HG02759 (cell line): ENCODE measurements around the gene ATP6V0D1.
A peak's percentile ranks its signal among the peaks of the same experiment; 100 is the strongest.
"Not testable (repeated sequence)": the region's sequence is repeated elsewhere in the genome, so short reads cannot be mapped to it uniquely, and the experiment has no call there.

ENCODE experiments used
- ATAC-seq: cut with Tn5 transposase; IDR thresholded peaks from one replicate; pipeline ENCODE4 v1.9.1; 2021; ENCODE audit warnings: mild to moderate bottlenecking, moderate library complexity; ENCODE audit not compliant: unreplicated experiment

ATP6V0D1 gene

DNA sequence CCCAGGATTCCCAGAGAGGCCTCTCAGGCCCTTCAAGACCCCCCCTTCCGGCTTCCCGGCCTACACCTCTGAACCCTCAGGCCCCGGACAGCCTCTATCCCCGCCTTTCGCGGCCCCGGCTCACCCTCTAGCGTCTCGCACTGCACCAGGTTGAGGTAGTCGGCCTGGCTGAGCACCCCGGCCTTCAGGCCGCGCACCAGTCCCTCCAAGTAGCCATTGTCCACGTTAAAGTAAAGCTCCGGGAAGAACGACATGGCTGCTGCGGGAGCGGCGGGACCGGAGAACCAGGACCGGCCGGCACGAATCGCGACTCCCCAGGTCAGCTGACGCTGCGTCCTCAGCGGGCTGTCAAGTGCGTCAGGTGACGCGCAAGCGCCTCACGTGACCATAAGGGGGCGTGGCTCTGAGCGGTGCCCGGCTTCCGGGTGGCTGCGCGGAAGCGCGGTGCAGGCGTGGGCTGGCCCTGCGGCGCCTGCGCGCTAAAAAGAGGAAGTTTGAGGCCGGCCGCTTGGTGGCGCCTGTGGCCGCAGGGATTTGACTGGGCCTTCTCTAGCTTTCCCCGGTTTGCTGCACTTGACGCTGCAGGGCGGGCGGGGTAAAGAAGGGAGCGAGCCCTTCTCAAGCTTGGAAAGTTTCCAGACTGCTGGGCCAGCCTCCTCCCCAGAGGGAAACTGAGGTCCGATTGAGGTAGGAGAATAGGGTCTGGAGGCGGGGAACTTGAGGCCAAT lies at the start of gene ATP6V0D1:
Gene ATP6V0D1, minus strand, starts transcription at position 325 of the 728 bp plus-strand sequence. Its CDS starts 71 bp downstream, at position 254.
- ATAC-seq: peak; percentile 96

DNA sequence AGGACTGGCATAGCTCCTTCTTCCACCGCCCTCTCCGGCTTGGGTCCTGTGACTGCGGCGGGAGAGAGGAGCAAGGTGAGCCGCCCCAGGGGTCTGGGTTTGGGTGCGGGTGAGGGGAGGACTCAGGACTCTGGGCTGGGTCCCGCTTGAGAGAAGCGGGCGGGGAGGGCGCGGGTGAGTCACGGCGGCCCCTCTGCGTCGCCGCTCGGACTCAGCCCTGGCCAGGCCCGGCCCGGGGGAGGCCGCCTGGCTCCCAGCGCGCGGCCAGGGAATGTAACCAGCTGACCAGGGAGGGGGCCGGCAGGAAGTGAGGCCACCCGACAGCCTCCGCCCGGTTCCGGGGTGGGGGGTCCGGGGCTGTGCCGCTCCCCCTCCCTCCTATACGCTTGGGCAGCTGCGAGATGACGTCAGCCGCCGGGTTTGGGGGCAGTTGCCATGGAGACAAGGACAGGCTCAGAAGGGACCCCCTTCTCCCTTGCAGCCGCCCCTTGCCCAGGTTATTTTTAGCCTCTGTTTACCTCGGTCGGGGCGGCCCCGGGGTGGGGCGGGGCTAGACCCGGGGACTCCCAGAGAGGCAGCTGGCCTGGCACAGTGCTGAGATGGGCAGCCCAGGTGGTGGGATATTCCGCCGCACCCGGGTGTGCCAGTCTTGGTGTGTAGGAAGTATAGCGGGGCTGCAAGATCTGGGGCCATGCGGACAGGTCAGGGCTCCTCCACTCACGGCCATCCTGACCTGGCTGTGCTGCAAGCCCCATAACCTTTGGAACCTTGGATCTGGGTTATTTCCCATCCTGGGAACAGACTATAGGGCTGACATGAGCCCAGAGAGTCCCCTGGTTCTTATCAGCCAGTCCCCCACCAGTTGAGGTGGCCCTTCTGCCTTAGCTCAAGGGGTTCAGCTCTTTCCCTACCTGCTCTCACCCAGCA lies 49.3 kb upstream of the ATP6V0D1 start:
- ATAC-seq: peak; percentile 35

DNA sequence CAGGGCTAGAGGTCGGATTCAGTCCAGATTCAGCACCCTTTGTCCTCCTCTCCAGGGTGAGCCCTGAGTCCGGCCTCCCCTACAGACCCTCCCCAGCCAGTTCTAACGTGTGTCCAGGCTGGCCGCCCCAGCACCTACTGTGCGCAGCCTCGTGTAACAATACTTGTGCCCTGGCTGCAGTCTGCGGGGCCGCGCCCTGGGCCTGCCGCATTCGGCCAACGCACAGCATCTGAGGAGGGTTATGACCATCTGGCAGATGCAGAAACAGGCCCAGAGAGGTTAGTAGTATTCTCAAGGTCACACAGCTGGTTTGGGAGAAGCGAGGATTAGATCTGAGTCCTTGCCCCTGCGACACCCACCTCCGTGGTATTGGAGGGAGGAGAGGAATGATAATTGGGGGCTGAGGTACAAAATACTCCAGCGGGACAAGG lies 48.6 kb upstream of the ATP6V0D1 start:
- no peak for ATAC-seq

DNA sequence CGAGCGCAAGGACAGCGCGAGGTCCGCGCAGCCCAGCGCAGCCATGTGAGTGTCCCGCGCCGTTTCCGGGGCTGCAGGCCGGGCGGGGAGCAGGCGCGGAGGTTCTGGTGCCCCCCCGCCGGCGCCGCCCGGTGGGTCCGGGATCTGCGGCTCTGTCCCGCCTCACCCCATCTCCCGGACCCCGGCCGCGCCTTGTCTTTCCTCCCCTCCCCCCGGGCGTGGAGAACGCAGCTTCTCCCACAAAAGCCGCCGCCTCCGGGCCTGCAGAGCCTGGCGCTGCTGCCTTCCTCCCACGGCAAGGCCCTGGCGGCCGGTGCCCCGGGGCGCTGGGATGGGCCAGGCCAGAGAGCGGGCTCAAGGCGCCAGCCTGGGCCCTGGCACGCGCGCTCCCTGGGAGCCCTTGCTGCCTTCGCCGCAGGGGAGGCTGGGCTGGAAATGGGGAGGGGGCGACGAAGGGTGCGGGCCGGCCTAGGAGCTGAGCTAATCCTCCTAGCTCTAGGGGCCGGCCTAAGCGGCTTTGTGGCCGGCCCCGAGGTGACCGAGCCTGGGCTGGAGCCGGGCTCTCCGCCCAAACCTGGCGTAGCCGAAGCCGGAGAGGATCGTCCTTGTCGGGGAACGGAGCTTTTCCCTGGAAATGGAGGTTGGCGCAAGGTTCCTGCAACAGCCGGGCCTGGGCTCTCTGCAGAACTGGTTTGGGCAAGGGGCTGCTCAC lies 48.1 kb upstream of the ATP6V0D1 start:
- ATAC-seq: peak; percentile 26

DNA sequence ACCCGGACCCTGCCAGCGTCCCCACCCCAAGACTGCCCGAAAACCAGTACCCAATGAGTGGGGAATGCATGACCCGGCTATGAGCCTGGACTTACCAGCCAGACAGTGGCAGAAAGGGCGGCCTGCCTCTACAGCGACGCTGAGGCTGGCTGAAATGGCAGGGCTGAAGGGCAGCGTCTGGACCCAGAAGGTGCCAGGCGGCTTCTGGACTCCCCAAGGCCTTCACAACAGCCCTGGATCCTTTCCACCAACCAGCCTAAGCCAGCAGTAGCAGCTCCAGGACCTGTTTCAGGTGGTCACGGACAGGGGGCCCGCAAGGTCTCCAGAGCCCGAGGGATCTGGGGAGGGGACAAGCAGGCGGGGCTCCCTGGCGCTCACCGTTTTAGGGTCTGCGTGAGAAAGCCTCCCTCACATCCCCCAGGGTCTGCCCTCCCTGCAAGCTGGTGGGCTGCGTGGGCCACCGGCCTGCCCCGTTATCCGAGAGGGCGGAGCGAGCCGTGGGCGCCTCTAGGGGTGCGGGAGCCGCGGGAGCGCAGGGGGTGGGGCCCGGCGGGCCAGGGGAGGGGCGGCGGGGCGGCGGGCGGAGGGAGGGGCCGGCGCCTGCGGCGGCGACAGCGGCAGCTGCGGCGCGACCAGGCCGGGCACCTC lies 47.4 kb upstream of the ATP6V0D1 start, which contains the start of gene RIPOR1:
Gene RIPOR1, plus strand, starts transcription at position 608 of the 648 bp plus-strand sequence. CDS start 9,618 bp downstream, outside the sequence.
- ATAC-seq: peak; percentile 35

DNA sequence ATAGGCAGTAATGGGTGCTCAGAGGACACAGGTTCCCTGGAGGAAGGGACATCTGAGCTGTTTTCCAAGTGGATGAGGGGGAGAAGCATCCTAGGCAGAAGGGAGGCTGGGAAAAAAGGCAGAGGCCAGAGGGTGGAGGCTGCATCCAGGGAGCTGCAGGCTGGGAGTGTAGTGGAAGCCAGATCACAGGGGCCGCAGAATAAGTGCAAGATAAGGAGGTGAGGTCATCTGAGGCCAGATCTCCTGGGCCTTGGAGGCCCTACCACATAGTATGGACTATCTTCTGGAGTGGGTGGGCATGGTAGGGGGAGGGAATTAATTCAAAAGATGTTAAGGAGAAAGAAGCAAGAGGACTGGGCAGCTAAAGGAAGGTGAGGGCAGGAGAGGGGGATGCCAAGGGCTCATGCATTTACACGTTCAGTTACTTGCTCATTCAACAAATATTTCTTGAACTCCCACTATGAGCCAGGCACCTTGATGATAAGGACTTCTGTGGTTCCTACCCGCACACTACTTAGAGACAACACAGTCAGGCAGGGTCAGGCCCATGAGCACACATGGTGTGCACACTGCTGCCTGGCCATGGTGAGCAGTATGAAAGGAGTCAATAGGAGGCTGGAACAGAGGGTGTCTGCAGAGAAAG lies 45.3 kb upstream of the ATP6V0D1 start:
- ATAC-seq: no peak

DNA sequence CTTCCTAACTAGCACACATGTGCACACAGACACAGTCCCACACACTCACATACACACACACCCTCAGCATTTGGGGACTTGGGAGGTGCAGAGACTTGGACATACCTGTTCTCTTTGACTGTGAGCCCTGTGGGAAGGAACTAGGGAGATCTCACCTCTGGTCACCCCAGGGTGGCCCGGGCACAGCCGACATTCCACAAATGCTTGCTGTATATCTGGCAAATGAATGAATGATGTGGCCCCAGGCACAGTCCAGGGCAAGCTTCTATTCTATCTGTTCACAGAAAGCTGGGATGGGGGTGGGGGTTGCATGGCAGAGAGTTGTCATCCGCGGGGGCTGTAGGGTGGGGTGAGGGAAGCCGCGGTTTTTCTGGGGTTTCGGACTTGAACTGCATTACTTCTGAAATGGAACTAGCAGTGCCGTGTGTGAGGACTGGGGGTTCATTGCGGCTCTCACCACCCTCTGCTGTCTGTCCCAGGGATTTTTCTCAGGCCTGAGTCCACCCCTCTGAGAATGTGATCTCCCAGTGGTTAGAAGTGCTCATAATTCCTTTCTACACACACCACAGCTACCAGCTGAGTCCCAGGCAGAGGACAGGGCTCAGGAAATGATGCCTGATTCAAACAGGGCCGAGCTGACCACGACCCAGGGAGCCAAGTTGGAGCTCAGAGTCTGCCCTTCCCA lies 44.4 kb upstream of the ATP6V0D1 start:
- no peak for ATAC-seq

DNA sequence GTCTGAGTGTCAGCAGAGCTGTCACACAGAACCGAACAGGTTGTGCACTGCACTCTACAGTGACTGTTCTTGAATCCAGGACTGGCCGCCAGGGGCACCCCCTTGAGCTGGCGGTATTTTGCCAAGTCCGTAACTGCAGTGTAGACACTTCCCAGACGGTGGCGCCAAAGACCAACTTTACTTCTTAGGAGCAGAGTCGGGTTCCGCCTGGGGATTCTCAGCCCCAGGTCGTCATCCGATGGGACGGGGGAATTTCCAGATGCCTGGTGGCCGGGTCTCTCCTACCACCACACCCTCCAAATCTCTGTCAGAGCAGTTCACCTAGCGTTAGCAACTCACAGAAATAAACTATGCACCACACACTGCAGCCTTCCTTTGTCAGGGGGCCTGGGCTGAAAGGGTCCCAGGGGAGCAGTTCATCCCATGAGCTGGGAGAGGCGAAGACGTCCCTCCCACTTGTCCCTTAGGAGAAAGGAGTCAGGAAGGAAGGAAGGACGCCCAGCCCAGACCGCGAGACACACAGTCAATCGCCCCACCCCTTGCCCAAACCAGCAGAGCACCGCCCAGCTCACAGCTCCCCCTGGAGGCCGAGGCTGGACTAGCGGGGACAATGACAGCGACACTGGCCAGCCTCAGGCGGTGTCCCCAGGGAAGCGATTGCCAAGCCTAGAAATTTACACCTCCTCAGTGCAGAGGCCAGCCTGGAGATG lies 40.3 kb upstream of the ATP6V0D1 start:
- peak; percentile 69 for ATAC-seq

DNA sequence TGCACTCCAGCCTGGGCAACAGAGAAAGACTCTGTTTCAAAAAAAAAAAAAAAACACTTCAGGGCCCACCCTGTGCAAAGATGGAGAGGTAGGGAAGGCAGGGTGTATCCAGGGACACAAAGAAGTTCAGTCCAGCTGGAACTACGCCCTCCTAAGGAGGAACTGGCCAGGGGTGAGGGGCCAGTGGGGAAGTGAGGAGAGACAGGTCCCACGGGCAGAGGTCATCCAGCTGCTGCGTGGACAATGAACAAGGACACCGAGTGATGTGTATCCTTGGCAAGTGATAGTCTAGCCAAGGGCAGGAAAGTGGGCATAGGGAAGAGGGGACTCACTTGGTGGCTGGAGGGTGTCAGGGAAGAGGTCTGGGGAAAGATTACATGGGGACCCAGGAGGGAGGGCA lies 38.3 kb upstream of the ATP6V0D1 start:
- ATAC-seq: no peak

DNA sequence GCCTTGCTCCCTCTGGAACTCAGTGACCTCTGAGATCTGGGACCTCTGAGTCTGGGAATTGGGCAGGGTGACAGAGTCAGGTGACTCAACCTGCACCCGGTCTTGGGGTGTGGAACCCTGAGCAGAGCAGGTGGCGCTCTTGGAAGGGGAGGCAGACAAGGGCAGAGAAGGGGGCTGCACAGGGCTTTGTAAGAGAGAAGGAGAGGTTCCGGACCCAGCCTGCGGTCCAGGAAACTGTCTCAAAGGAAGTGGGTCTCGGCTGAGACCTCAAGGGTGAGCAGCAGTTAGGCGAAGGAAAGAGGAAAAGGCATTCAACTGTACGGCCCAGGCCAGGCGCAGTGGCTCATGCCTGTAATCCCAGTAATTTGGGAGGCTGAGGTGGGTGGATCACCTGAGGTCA lies 37.7 kb upstream of the ATP6V0D1 start:
- ATAC-seq: no peak

DNA sequence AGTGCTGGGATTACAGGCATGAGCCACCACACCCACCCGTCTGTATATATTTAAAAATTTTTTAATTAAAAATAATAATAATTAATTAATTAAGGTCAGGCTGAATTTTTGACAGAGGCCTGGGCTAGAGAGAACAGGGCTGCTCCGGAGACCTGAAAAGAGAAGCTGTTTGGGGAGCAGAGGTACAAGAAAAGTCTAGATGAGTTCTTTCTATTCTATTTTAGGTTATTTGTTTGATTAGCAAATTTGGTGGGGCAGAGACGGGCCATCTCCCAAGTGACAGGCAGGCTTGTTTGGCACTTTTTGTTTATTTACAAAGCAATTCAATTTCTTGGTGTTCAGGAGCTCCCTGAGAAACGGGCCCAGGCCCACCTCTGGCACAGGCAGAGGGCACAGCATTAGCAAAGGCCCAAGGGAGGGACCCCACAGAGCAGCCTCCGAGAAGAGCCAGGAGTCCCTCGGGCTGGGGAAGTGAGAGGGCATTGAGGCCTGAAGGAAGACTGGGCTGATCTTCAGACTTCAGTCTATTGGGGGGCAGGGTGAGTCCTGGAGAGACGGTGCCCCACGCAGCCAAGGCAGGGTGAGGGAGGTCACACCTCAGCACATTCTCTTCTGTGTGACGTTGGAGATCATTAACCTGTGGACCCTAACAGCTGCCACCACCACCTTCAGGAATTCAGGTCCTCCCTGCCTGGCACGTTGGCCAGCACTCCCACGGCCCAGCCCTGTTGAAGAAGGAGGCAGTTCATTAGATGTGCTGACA lies 36.9 kb upstream of the ATP6V0D1 start:
- ATAC-seq: peak; percentile 51

DNA sequence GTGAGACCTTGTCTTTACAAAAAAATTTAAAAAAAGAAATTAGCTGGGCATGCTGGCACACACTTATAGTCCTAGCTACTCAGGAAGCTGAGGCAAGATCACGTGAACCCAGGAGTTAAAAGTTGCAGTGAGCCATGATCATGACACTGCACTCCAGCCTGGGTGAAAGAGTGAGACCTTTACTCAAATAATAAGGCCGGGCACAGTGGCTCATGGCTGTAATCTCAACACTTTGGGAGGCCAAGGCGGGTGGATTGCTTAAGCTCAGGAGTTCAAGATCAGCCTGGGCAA lies 36.1 kb upstream of the ATP6V0D1 start:
- no peak for ATAC-seq

DNA sequence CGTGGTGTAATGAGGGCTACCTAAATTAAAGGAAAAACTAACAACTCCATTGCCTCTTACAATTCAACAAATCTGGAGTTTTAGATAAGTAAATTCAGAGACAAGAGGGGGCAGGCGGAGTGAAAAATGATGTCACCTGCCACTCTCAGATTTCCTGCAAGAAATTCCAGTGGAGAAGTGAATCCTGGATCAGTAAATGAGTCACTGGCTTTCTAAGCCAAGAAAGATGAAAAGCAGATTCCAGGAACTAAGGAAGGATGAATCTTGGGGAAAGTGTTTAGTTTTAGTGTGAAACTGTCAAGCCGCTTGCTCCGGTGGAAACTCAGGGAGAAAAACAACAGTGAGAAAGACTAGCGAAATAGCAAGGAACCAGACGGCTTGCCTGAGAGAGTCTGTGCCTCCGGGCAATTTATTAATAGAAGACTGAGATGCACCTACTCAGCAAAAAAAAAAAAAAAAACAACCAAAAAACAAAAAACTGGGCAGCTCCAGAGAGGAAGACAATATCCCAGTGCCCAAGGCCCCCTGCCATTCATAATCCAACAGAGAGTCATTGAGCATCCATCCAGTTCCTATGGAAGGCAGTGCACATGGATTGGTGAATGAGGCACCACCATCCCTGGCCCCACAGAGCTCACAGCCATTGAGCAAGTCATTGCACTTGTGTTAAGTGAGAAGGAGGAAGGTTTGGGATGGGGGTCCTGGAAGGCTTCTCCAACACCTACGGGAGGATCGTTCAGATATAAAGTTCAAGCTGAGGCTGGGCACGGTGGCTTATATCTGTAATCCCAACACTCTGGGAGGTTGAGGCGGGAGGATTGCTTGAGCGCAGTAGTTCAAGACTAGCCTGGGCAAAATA lies 35.6 kb upstream of the ATP6V0D1 start:
- no peak for ATAC-seq

DNA sequence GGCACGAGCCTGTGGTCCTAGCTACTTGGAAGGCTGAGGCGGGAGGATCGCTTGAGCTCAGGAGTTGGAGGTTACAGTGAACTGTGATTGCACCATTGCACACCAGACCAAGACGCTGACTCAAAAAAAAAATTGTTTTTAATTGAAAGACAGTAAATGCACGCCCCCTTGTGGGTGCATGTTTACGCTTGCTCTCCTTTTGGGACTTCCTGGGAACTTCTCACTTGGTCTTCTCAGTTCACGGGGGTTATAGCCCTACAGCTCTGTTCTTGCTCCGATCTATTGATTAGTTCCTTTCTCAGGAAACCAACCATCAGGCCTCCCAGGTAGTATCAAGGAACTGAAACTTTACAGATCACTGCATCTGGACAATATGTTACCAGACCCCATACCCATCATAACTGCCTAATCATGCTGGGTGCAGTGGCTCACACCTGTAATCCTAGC lies 33.4 kb upstream of the ATP6V0D1 start:
- peak; percentile 56 for ATAC-seq

DNA sequence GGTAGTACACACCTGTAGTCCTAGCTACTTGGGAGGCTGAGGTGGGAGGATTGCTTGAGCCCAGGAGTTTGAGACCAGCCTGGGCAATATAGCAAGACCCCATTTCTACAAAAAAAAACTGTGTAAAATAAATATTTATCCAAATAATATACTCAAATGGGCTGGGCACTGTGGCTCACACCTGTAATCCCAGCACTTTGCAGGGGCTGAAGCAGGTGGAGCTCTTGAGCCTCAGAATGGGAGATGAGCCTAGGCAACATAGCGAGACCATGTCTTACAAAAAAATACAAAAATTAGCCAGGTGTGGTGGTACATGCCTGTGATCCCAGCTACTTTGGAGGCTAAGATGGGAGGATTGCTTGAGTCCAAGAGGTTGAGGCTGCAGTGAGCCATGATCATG lies 32.9 kb upstream of the ATP6V0D1 start:
- not testable (repeated sequence) for ATAC-seq

DNA sequence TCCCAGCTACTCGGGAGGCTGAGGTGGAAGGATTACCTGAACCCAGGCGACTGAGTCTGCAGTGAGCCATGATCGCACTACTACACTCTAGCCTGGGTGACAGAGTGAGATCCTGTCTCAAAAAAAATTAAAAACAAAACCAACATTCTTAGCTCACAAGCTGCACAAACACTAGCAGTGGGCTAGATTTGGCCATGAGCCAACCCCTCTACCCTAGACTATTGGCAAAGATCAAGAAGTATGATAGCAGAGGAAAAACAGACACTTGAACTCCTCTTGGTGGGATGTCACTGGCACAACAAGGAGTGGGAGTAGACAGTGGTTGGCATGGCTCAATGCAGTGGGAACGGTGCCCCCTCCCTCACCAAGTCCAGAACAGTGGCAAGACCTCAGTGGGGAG lies 28.1 kb upstream of the ATP6V0D1 start:
- no peak for ATAC-seq

DNA sequence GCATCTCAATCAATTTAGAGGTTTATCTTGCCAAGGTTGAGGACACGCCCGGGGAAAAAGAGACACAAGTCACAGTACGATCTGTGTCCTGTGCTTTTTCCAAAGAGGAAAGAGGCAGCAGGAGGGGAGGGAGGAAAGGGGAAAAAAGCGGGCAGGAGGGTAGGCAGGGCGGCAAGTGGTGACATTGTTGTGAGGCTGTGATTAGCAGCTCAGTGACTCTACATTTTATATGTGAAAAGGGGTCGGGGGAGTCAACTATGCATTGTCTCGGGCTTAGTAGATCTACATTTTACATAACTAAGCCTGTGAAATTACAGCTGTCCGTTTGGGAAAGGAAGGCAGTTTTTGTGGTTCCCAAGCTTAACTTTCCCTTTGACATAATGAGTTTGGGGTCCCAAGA lies 25.5 kb upstream of the ATP6V0D1 start:
- no peak for ATAC-seq
